ENCODE data around the gene SNPH.

DNA sequence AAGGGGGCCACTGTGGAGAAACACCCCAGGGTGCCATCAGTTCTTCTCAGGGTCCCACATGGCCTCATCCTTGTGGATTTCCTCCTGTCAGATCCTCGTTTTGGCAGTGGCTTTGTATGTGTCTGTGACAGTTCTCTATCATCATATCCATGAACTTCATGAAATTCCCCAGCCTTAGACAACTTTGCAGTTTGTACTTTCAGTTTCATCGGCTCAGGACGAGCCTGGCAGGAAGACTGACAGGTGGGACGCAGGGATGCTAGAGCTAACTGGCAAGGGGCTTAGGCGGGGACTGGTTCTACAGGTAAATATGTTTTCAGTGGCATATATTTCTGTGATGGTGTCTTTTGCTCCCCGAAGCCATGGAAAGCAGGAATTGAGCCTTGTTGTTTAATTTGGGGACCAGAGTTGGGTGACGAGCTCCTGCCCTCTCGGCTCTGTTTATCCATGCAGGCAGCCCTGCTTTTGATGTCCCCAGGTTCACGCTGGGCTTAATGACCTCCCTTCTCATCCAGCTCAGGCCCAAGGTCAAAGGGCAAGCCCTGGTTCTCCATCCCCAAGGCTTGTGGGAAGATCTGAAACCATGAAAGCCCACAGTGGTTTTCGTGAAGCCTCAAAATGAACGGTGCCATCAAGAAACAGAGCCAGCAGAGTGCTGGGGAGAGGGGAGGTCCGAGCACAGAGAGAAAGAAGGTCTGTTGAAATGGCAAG lies 51.6 kb downstream of the SNPH start:
- TF ChIP-seq CTCF (tag by site-specific recombination; IDR thresholded peaks at IDR 0.05) = no peak
- no peak for TF ChIP-seq ZNF221 (tag by site-specific recombination; IDR thresholded peaks at IDR 0.05; ENCODE audit: borderline replicate concordance)
- no peak for TF ChIP-seq ZNF350 (tag by site-specific recombination; IDR thresholded peaks at IDR 0.05)
- no peak for TF ChIP-seq ZNF292 (tag by site-specific recombination; IDR thresholded peaks at IDR 0.05; ENCODE audit: borderline replicate concordance, low read depth)
- TF ChIP-seq, protein P1, sequence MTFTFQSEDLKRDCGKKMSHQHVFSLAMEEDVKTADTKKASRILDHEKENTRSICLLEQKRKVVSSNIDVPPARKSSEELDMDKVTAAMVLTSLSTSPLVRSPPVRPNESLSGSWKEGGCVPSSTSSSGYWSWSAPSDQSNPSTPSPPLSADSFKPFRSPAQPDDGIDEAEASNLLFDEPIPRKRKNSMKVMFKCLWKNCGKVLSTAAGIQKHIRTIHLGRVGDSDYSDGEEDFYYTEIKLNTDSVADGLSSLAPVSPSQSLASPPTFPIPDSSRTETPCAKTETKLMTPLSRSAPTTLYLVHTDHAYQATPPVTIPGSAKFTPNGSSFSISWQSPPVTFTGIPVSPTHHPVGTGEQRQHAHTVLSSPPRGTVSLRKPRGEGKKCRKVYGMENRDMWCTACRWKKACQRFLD (tag by site-specific recombination; IDR thresholded peaks at IDR 0.05) = no peak
- TF ChIP-seq KLF16 (tag by site-specific recombination; IDR thresholded peaks at IDR 0.05) = no peak
- no peak for TF ChIP-seq HOXA7 (CRISPR knock-in tag; IDR thresholded peaks at IDR 0.05; ENCODE audit: borderline replicate concordance)
- no peak for TF ChIP-seq BCL11A (tag by site-specific recombination; IDR thresholded peaks at IDR 0.05; ENCODE audit: low read depth)
- no peak for TF ChIP-seq ZNF473 (tag by site-specific recombination; IDR thresholded peaks at IDR 0.05)
- no peak for TF ChIP-seq GLI4 (tag by site-specific recombination; IDR thresholded peaks at IDR 0.05)
- no peak for TF ChIP-seq ZNF626 (tag by site-specific recombination; IDR thresholded peaks at IDR 0.05)
- no peak for TF ChIP-seq ZNF514 (tag by site-specific recombination; IDR thresholded peaks at IDR 0.05)
